ENCODE measurements around the gene MEX3A. TPM values are rescaled to one million over a fixed set of nuclear protein-coding genes. Genes with fewer than 3 reads are reported as not detected.

MEX3A gene
- total and polyA plus RNA-seq, 10 of the 15 experiments (the other 5 are each of a cell fraction or from before 2014, with no cell fraction given): 0.11 to 5.1 (median 1.7) TPM

- TF ChIP-seq ATF2 (IDR thresholded peaks at IDR 0.05; ENCODE audit: low read length) (peak; percentile 79), KLF5 (IDR thresholded peaks at IDR 0.05; ENCODE audit: partially characterized antibody) (no peak), BHLHE40 (IDR thresholded peaks at IDR 0.05; ENCODE audit: borderline replicate concordance in 1 of 2, low read depth in 2 of 2, low read length in 1 of 2) (peak; percentile 95 to 96), TAF1 (IDR thresholded peaks at IDR 0.05; ENCODE audit: borderline replicate concordance, low read depth, low read length) (no peak), ATF3 (IDR thresholded peaks at IDR 0.05; ENCODE audit: borderline replicate concordance, extremely low read depth, low read depth, low read length) (no peak), ELK1 (IDR thresholded peaks at IDR 0.05; ENCODE audit: low read depth, low read length) (0 out of 2 replicates have a peak, but pooled peaks have one; percentile 11), TCF7 (IDR thresholded peaks at IDR 0.05; ENCODE audit: borderline replicate concordance) (no peak; the same call in none of the 2 replicates), CHD2 (IDR thresholded peaks at IDR 0.05; ENCODE audit: borderline replicate concordance, low read depth, low read length) (peak; percentile 72; the same call in 1 of the 2 replicates), BCL3 (IDR thresholded peaks at IDR 0.05; ENCODE audit: borderline replicate concordance, insufficient read depth, low read depth, low read length, poor library complexity, severe bottlenecking) (peak; percentile 84), TBL1XR1 (IDR thresholded peaks at IDR 0.05; ENCODE audit: low read depth, low read length) (peak; percentile 96), STAT3 (IDR thresholded peaks at IDR 0.05; ENCODE audit: low read depth, low read length) (0 out of 2 replicates have a peak, but pooled peaks have one; percentile 83), IRF5 (IDR thresholded peaks at IDR 0.05; ENCODE audit: borderline replicate concordance) (peak; percentile 84; the same call in 1 of the 2 replicates), E4F1 (IDR thresholded peaks at IDR 0.05; ENCODE audit: borderline replicate concordance, partially characterized antibody) (no peak), NFYA (IDR thresholded peaks at IDR 0.05; ENCODE audit: borderline replicate concordance, low read depth, low read length) (no peak)
These were observed 44.6 kb upstream of the MEX3A start (continued) for GRCh38 chr1:156126630-156127534.

Measured in GM12878 (cell line).